Measurements from ENCODE around the gene TEX14. TPM values are rescaled to one million over a fixed set of nuclear protein-coding genes. Genes with fewer than 3 reads are reported as not detected.

The TEX14 gene
- total RNA-seq, 1 donor from 2014 or later = 0.20 TPM

DNA sequence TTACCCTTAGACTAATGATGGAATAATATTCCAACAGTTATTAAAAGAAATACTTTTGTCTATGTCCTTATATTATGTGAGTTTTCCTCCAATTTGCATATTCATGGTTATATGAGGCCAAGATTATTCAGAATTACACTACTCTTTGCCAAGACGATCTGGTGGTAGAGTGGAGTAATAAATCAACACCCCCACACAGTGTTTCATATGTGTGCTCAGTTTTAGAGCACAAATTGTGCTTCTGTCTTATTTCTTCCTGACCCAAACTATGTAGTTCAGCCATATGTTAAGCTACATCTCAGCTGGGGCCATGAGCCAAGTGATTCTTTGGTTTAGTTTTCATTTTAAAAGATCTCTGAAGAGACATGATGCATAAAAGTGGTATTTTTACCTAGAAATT lies 37.0 kb upstream of the TEX14 start:
- DNase-seq = no peak
- Mint-ChIP-seq H3K4me1 (ENCODE audit: low read depth, unreplicated experiment) (no peaks in the 10 kb centered on the region), H3K9me3 (ENCODE audit: unreplicated experiment) (no peaks in the 10 kb centered on the region), H3K36me3 (ENCODE audit: unreplicated experiment) (no peaks in the 10 kb centered on the region), H3K4me3 (ENCODE audit: unreplicated experiment) (no peak overlapping the region), H3K27me3 (ENCODE audit: unreplicated experiment) (no peaks in the 10 kb centered on the region), H3K27ac (ENCODE audit: unreplicated experiment) (no peak overlapping the region)
- TF ChIP-seq, protein P1, sequence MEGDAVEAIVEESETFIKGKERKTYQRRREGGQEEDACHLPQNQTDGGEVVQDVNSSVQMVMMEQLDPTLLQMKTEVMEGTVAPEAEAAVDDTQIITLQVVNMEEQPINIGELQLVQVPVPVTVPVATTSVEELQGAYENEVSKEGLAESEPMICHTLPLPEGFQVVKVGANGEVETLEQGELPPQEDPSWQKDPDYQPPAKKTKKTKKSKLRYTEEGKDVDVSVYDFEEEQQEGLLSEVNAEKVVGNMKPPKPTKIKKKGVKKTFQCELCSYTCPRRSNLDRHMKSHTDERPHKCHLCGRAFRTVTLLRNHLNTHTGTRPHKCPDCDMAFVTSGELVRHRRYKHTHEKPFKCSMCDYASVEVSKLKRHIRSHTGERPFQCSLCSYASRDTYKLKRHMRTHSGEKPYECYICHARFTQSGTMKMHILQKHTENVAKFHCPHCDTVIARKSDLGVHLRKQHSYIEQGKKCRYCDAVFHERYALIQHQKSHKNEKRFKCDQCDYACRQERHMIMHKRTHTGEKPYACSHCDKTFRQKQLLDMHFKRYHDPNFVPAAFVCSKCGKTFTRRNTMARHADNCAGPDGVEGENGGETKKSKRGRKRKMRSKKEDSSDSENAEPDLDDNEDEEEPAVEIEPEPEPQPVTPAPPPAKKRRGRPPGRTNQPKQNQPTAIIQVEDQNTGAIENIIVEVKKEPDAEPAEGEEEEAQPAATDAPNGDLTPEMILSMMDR (IDR thresholded peaks at IDR 0.05; ENCODE audit: partially characterized antibody, unreplicated experiment) = no peak

DNA sequence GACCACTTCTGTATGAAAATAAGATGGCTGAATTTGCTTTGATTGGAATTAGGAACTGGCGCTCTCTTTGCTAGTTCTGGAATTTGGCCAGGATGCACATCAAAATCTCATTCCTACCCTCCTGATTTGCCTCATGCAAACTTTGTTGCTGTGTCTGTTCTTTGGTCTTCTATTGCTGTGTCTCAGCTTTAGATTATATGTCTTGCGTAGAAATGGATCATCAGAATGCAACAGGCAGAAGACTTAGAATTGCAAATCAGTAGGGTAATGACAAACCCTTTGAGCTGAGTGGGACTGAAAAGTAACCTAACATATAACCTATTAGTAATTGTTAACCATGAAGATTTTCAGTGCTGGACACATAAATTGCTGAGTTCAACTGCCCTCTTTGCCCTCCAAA lies 30.9 kb upstream of the TEX14 start:
- H3K27ac Mint-ChIP-seq (ENCODE audit: unreplicated experiment) = no peak overlapping the region
- TF ChIP-seq, protein P1 (IDR thresholded peaks at IDR 0.05; ENCODE audit: partially characterized antibody, unreplicated experiment) = no peak
- no peaks in the 10 kb centered on the region for H3K27me3 Mint-ChIP-seq (ENCODE audit: unreplicated experiment)
- DNase-seq = no peak
- H3K4me3 Mint-ChIP-seq (ENCODE audit: unreplicated experiment) = no peak overlapping the region
- no peaks in the 10 kb centered on the region for H3K4me1 Mint-ChIP-seq (ENCODE audit: low read depth, unreplicated experiment)
- H3K36me3 Mint-ChIP-seq (ENCODE audit: unreplicated experiment) = no peaks in the 10 kb centered on the region
- no peaks in the 10 kb centered on the region for H3K9me3 Mint-ChIP-seq (ENCODE audit: unreplicated experiment)

- H3K27ac Mint-ChIP-seq (ENCODE audit: unreplicated experiment) = no peak overlapping the region
- TF ChIP-seq, protein P1 (IDR thresholded peaks at IDR 0.05; ENCODE audit: partially characterized antibody, unreplicated experiment) = no peak
- no peaks in the 10 kb centered on the region for H3K9me3 Mint-ChIP-seq (ENCODE audit: unreplicated experiment)
- H3K27me3 Mint-ChIP-seq (ENCODE audit: unreplicated experiment) = no peaks in the 10 kb centered on the region
- no peak for DNase-seq
- H3K4me1 Mint-ChIP-seq (ENCODE audit: low read depth, unreplicated experiment) = no peaks in the 10 kb centered on the region
- no peaks in the 10 kb centered on the region for H3K36me3 Mint-ChIP-seq (ENCODE audit: unreplicated experiment)
- no peak overlapping the region for H3K4me3 Mint-ChIP-seq (ENCODE audit: unreplicated experiment)
Observed at GRCh38 chr17:58722274-58722673, 30.4 kb upstream of the TEX14 start.

DNA sequence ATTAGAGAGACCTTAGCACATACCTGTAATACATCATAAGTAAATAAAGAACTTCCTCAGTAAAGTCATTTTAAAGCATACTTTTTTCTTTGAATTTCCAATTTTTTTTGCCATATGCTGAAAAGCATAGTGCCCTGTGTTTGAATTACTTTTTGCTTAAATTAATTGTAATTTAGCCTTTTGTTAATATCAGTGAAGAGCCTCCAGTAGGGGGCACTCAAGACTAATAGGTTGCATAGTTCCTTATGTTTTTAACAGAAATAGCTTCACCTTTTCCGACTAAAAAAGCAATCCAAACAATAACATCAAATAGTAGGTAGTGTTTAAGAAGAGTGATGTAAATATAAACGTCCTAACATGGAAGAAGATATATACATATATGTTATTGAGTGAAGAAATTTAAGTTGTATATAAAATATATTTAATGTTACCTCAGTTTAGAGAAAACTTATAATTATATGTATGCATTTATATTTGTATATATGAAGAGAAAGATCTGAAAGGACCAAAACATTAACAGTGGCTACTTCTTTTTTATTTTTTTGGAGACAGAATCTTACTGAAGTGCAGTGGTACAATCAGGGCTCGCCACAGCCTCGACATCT lies 19.2 kb upstream of the TEX14 start:
- H3K4me1 Mint-ChIP-seq (ENCODE audit: low read depth, unreplicated experiment) = no peaks in the 10 kb centered on the region
- H3K9me3 Mint-ChIP-seq (ENCODE audit: unreplicated experiment) = no peaks in the 10 kb centered on the region
- no peak for DNase-seq
- no peaks in the 10 kb centered on the region for H3K27me3 Mint-ChIP-seq (ENCODE audit: unreplicated experiment)
- no peak overlapping the region for H3K27ac Mint-ChIP-seq (ENCODE audit: unreplicated experiment)
- no peak overlapping the region for H3K4me3 Mint-ChIP-seq (ENCODE audit: unreplicated experiment)
- TF ChIP-seq, protein P1 (IDR thresholded peaks at IDR 0.05; ENCODE audit: partially characterized antibody, unreplicated experiment) = peak; percentile 91
- no peaks in the 10 kb centered on the region for H3K36me3 Mint-ChIP-seq (ENCODE audit: unreplicated experiment)

DNA sequence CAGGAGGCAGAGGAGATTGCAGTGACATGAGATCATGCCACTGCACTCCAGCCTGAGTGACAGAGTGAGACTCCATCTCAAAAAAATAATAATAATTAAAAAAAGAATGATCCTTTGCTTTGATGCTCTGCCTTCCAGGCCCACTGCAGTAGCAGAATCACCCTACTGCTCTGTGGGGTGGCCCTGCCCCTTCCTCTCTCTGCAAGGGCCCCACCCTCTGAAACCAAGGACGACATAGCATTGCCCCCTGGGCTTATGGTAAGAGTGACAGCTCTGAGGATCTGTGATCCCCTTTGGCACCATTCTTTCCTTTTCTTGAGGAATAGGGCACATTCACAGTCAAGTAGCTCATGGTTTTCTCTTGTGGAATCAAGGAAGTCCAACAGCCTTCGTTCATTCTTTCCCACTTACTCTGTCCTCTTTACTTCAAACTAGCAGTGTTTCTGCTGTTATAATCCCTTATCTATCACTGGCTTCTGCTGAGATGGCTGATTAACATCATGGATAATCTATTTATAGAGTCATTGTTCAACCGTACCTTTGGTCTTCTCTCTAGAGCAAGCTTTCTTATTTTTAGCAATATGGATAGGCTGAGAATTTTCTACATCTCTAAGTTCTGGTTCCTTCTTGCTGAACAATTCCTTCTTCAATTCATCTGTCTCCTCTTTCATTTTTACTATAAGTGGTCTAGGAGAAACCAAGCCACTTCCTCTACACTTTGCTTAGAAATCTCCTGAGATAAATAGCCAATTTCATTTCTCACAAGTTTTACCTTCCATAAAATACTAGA lies 14.7 kb upstream of the TEX14 start:
- Mint-ChIP-seq H3K4me3 (ENCODE audit: unreplicated experiment) (no peak overlapping the region), H3K27me3 (ENCODE audit: unreplicated experiment) (peaks cover 2% of the 10 kb centered on the region), H3K4me1 (ENCODE audit: low read depth, unreplicated experiment) (no peaks in the 10 kb centered on the region), H3K27ac (ENCODE audit: unreplicated experiment) (no peak overlapping the region), H3K9me3 (ENCODE audit: unreplicated experiment) (no peaks in the 10 kb centered on the region), H3K36me3 (ENCODE audit: unreplicated experiment) (no peaks in the 10 kb centered on the region)
- no peak for DNase-seq
- TF ChIP-seq, protein P1 (IDR thresholded peaks at IDR 0.05; ENCODE audit: partially characterized antibody, unreplicated experiment) = no peak

Measured in glutamatergic neuron (in vitro differentiated cells).